HCT116 (cell line): Measurements from ENCODE around the gene ARAP1. TPM values are rescaled to one million over a fixed set of nuclear protein-coding genes. Genes with fewer than 3 reads are reported as not detected.
A peak's percentile ranks its signal among the peaks of the same experiment; 100 is the strongest.

Experiments used
- ATAC-seq: fragments of 200-7000 bp; cut with Tn5 transposase; 2 replicates; pipeline ENCODE4 v1.9.1; 2020; ENCODE audit warnings: mild to moderate bottlenecking, moderate library complexity
- BruUV-seq: library from RNA; stranded (reverse); fragments of 400-500 nt; replicated peaks from 2 replicates; lab custom pipeline; 2021; lab: Mats Ljungman, UMichigan
- CTCF ChIA-PET: fragments of 300-600 bp; sonication (Branson Sonifier 250); formaldehyde crosslinking; loops from one replicate; lab custom pipeline; 2021; ENCODE audit warnings: antibody characterized with exemption; lab: Charles Lee
- POLR2A ChIA-PET: fragments of 300-600, 350-600 bp; sonication (Branson Sonifier 250); formaldehyde crosslinking; loops from one replicate; lab custom pipeline; 2021; ENCODE audit warnings: antibody characterized with exemption; lab: Charles Lee
- RAD21 ChIA-PET, 2 experiments: fragments of 300-600 bp; sonication (Branson Sonifier 250); formaldehyde crosslinking; loops; one replicate each; lab custom pipeline; 2023; ENCODE audit warnings: low total read pairs in 2 of 2; ENCODE audit not compliant: uncharacterized antibody in 2 of 2, unreplicated experiment in 2 of 2, low non-redundant PET in 1 of 2; lab: Charles Lee
- DNase-seq: peaks from one replicate; pipeline ENCODE4 v3.0.0-alpha.2; 2010; ENCODE audit warnings: low read depth, low spot score
- H2AFZ ChIP-seq: fragments of 200-600 bp; shearing (Covaris generic), sonication (generic); 2 replicates; pipeline ENCODE4 v1.6.1; 2017; ENCODE audit warnings: low read depth, mixed run types, mixed read lengths, antibody characterized with exemption, low read length; ENCODE audit not compliant: poor library complexity, severe bottlenecking
- H3K27ac ChIP-seq: 2 replicates; pipeline ENCODE4 v1.5.1; 2012; ENCODE audit warnings: low read depth, low read length
- H3K27me3 ChIP-seq: fragments of 200-600 bp; sonication (generic); 2 replicates; pipeline ENCODE4 v1.6.1; 2016; ENCODE audit warnings: mixed run types, low read length, mixed read lengths; ENCODE audit not compliant: insufficient read depth
- H3K36me3 ChIP-seq, 2 experiments: fragments of 200-500 bp in 1 of 2; fragments of 200-600 bp in 1 of 2; sonication (Bioruptor generic) in 1 of 2; sonication (generic) in 1 of 2; 2 replicates each; pipeline versions ENCODE4 v1.5.1 to v1.6.1; 2014 to 2016; ENCODE audit warnings: low read length in 2 of 2, inconsistent platforms in 1 of 2, mixed read lengths in 1 of 2, mixed run types in 1 of 2; ENCODE audit not compliant: insufficient read depth in 2 of 2, control insufficient read depth in 1 of 2
- H3K4me1 ChIP-seq, 2 experiments: fragments of 200-600 bp in 1 of 2; sonication (generic) in 1 of 2; 2 replicates each; pipeline versions ENCODE4 v1.5.1 to v1.6.1; 2012 to 2017; ENCODE audit warnings: low read length in 2 of 2, inconsistent platforms in 1 of 2, mild to moderate bottlenecking in 1 of 2, mixed read lengths in 1 of 2, mixed run types in 1 of 2, moderate library complexity in 1 of 2; ENCODE audit not compliant: insufficient read depth in 2 of 2, control insufficient read depth in 1 of 2
- H3K4me2 ChIP-seq: fragments of 200-600 bp; sonication (generic); 2 replicates; pipeline ENCODE4 v1.6.1; 2017; ENCODE audit warnings: mixed run types, low read length, mixed read lengths
- H3K4me3 ChIP-seq, 2 experiments: fragments of 200-600 bp in 1 of 2; sonication (generic) in 1 of 2; replicated peaks in 1 of 2; 2 replicates each; pipeline ENCODE4 v1.5.1; 2011 to 2016; ENCODE audit warnings: low read length in 2 of 2, control low read depth in 1 of 2, low read depth in 1 of 2, mild to moderate bottlenecking in 1 of 2, mixed read lengths in 1 of 2, mixed run types in 1 of 2
- H3K79me2 ChIP-seq: fragments of 200-600 bp; sonication (generic); 2 replicates; pipeline ENCODE4 v1.6.1; 2017; ENCODE audit warnings: mild to moderate bottlenecking, mixed run types, low read length, moderate library complexity, mixed read lengths; ENCODE audit not compliant: insufficient read depth
- H3K9ac ChIP-seq: fragments of 200-600 bp; sonication (generic); 2 replicates; pipeline ENCODE4 v1.6.1; 2016; ENCODE audit warnings: low read length, mixed read lengths
- H3K9me2 ChIP-seq: fragments of 200-600 bp; sonication (generic), shearing (Covaris generic); 2 replicates; pipeline ENCODE4 v1.6.1; 2017; ENCODE audit warnings: mixed run types, mild to moderate bottlenecking, moderate library complexity; ENCODE audit not compliant: insufficient read depth
- H3K9me3 ChIP-seq, 2 experiments: fragments of 200-500 bp in 1 of 2; fragments of 200-600 bp in 1 of 2; sonication (Bioruptor generic) in 1 of 2; sonication (generic) in 1 of 2; 2 replicates each; pipeline ENCODE4 v1.6.1; 2014 to 2017; ENCODE audit warnings: low read length in 2 of 2, mixed read lengths in 2 of 2, inconsistent platforms in 1 of 2, low read depth in 1 of 2, mild to moderate bottlenecking in 1 of 2, mixed run types in 1 of 2, moderate library complexity in 1 of 2; ENCODE audit not compliant: control insufficient read depth in 1 of 2, insufficient read depth in 1 of 2
- H4K20me1 ChIP-seq: fragments of 200-600 bp; sonication (generic), shearing (Covaris generic); 2 replicates; pipeline ENCODE4 v1.6.1; 2017; ENCODE audit warnings: mixed run types, mild to moderate bottlenecking, moderate library complexity; ENCODE audit not compliant: insufficient read depth
- CBX3 ChIP-seq: IDR thresholded peaks from 2 replicates; pipeline ENCODE4 v1.6.1; 2012; ENCODE audit warnings: low read depth
- CEBPB ChIP-seq: IDR thresholded peaks from 2 replicates; pipeline ENCODE4 v1.6.1; 2012; ENCODE audit warnings: low read depth
- EGR1 ChIP-seq: IDR thresholded peaks from 2 replicates; pipeline ENCODE4 v1.6.1; 2012; ENCODE audit warnings: low read depth
- ELF1 ChIP-seq: IDR thresholded peaks from 2 replicates; pipeline ENCODE4 v1.6.1; 2012; ENCODE audit warnings: low read depth, borderline replicate concordance
- EZH2 ChIP-seq: fragments of 200-600 bp; sonication (generic); IDR thresholded peaks from 2 replicates; pipeline ENCODE4 v1.6.1; 2017; ENCODE audit warnings: antibody characterized with exemption, mixed run types
- EZH2phosphoT487 ChIP-seq: fragments of 200-600 bp; IDR thresholded peaks from 2 replicates; pipeline ENCODE4 v1.6.1; 2018; ENCODE audit warnings: antibody characterized with exemption, borderline replicate concordance
- FOSL1 ChIP-seq: IDR thresholded peaks from 2 replicates; pipeline ENCODE4 v1.6.1; 2012; ENCODE audit warnings: low read depth
- JUND ChIP-seq: IDR thresholded peaks from 2 replicates; pipeline ENCODE4 v1.6.1; 2012
- POLR2A ChIP-seq: IDR thresholded peaks from 2 replicates; pipeline ENCODE4 v1.7.0; 2011; ENCODE audit warnings: borderline replicate concordance; ENCODE audit not compliant: insufficient read depth, insufficient read length; ENCODE audit errors: extremely low read depth
- POLR2AphosphoS5 ChIP-seq: IDR thresholded peaks from 2 replicates; pipeline ENCODE4 v1.6.1; 2011; ENCODE audit warnings: mild to moderate bottlenecking, low read depth, low read length, moderate library complexity
- SIN3A ChIP-seq: IDR thresholded peaks from 2 replicates; pipeline ENCODE4 v1.6.1; 2012; ENCODE audit warnings: low read depth
- SRF ChIP-seq: IDR thresholded peaks from 2 replicates; pipeline ENCODE4 v1.6.1; 2012; ENCODE audit warnings: low read depth
- TCF7L2 ChIP-seq: IDR thresholded peaks from 2 replicates; pipeline ENCODE4 v1.7.0; 2011; ENCODE audit warnings: borderline replicate concordance, inconsistent platforms; ENCODE audit not compliant: insufficient read depth, insufficient read length; ENCODE audit errors: extremely low read depth
- ZNF274 ChIP-seq: fragments of 200-500 bp; sonication (Bioruptor generic); IDR thresholded peaks from 2 replicates; pipeline ENCODE4 v1.6.1; 2014; ENCODE audit warnings: mild to moderate bottlenecking, low read depth, low read length, inconsistent platforms
- intact Hi-C: fragments of 100-400 bp; cut with micrococcal nuclease; formaldehyde crosslinking; loops from 2 replicates; pipeline ENCODE4 v1.10.0; 2022
- total RNA-seq: library from RNA; stranded (reverse); gene quantifications from one replicate; pipeline ENCODE4 v1.2.1, GENCODE V29; 2021; ENCODE audit not compliant: unreplicated experiment
- TF ChIP-seq, protein P1 (sequence below): IDR thresholded peaks from 2 replicates; pipeline ENCODE4 v1.6.1; 2011; ENCODE audit warnings: mild to moderate bottlenecking, low read length, moderate library complexity; ENCODE audit not compliant: insufficient replicate concordance; ENCODE audit errors: extremely low read depth
- TF ChIP-seq, protein P2 (sequence below): IDR thresholded peaks from 2 replicates; pipeline ENCODE4 v1.6.1; 2012; ENCODE audit warnings: low read depth

ARAP1 gene
- total RNA-seq, 1 experiment from 2014 or later, result 57.4 TPM

DNA sequence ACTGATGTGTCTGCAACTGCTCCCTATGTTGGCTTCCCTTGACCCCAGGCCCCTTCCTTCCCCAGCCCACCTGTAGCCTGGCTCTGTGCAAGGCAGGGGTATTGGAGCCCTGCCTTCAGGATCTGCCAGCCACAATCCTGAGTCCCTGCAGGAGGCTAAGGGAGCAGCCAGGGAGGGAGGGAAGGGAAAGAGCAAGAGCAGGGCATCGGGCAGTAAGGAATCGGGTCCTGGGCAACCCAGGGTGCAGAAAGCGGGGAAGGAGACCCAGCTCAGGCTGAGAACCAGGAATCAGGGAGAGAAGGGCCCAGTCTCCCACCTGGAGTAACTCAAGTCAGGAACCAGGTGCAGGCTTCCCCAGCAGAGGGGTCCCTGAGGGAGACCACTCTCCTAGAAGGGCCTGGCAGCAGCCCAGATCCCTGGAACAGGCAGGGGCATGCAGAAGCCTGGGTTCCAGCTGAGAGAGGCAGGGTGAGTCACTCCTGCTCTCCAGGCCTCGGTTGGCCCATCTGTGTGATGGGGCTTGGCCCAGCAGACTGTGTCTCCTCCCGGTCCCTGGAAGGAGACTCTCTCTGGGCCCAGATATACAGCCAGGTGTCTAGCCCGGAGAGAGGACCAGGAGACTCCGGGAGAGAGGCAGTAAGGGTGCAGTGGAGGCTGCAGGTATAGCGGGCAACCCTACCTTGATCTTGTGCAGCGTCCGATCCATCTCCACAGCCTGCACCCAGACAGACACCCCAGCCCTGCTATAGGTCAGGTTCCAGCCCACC lies 28.3 kb upstream of the ARAP1 start:
- H3K9me3 ChIP-seq, result no peaks in the 10 kb centered on the region
- no peak overlapping the region for H2AFZ ChIP-seq
- H3K27ac ChIP-seq, result peak overlapping the region; percentile 44; the same call in 1 of the 2 replicates
- DNase-seq, result no peak
- CTCF ChIA-PET, result no interaction called here
- peaks cover 12 to 49% of the 10 kb centered on the region in 2 experiments for H3K4me1 ChIP-seq
- BruUV-seq, result no TSS peak
- no peaks in the 10 kb centered on the region for H3K9me2 ChIP-seq
- peak overlapping the region; percentile 99 for H3K4me2 ChIP-seq
- RAD21 ChIA-PET, result no interaction called here
- H3K79me2 ChIP-seq, result no peaks in the 10 kb centered on the region
- intact Hi-C loops, result no loop called here
- TF ChIP-seq SRF (no peak), TCF7L2 (no peak), CEBPB (no peak), ELF1 (no peak), EZH2 (no peak), SIN3A (no peak; the same call in 1 of the 2 replicates), CBX3 (no peak), ZNF274 (no peak), JUND (no peak), EZH2phosphoT487 (no peak), POLR2AphosphoS5 (no peak), EGR1 (no peak), FOSL1 (no peak), POLR2A (no peak)
- TF ChIP-seq, protein P1, sequence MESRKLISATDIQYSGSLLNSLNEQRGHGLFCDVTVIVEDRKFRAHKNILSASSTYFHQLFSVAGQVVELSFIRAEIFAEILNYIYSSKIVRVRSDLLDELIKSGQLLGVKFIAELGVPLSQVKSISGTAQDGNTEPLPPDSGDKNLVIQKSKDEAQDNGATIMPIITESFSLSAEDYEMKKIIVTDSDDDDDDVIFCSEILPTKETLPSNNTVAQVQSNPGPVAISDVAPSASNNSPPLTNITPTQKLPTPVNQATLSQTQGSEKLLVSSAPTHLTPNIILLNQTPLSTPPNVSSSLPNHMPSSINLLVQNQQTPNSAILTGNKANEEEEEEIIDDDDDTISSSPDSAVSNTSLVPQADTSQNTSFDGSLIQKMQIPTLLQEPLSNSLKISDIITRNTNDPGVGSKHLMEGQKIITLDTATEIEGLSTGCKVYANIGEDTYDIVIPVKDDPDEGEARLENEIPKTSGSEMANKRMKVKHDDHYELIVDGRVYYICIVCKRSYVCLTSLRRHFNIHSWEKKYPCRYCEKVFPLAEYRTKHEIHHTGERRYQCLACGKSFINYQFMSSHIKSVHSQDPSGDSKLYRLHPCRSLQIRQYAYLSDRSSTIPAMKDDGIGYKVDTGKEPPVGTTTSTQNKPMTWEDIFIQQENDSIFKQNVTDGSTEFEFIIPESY, result no peak
- TF ChIP-seq, protein P2, sequence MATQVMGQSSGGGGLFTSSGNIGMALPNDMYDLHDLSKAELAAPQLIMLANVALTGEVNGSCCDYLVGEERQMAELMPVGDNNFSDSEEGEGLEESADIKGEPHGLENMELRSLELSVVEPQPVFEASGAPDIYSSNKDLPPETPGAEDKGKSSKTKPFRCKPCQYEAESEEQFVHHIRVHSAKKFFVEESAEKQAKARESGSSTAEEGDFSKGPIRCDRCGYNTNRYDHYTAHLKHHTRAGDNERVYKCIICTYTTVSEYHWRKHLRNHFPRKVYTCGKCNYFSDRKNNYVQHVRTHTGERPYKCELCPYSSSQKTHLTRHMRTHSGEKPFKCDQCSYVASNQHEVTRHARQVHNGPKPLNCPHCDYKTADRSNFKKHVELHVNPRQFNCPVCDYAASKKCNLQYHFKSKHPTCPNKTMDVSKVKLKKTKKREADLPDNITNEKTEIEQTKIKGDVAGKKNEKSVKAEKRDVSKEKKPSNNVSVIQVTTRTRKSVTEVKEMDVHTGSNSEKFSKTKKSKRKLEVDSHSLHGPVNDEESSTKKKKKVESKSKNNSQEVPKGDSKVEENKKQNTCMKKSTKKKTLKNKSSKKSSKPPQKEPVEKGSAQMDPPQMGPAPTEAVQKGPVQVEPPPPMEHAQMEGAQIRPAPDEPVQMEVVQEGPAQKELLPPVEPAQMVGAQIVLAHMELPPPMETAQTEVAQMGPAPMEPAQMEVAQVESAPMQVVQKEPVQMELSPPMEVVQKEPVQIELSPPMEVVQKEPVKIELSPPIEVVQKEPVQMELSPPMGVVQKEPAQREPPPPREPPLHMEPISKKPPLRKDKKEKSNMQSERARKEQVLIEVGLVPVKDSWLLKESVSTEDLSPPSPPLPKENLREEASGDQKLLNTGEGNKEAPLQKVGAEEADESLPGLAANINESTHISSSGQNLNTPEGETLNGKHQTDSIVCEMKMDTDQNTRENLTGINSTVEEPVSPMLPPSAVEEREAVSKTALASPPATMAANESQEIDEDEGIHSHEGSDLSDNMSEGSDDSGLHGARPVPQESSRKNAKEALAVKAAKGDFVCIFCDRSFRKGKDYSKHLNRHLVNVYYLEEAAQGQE, result no peak
- no peaks in the 10 kb centered on the region for H4K20me1 ChIP-seq
- no peaks in the 10 kb centered on the region for H3K27me3 ChIP-seq
- peak; percentile 38 for ATAC-seq
- POLR2A ChIA-PET, result no interaction called here
- H3K4me3 ChIP-seq, result peak overlapping the region; percentile 59 to 79
- no peaks in the 10 kb centered on the region for H3K36me3 ChIP-seq
- H3K9ac ChIP-seq, result peak overlapping the region; percentile 73
